GM21447 (cell line): Measurements from ENCODE around the gene REC114.
"Not testable (repeated sequence)": the region's sequence is repeated elsewhere in the genome, so short reads cannot be mapped to it uniquely, and the experiment has no call there.

Source experiments
- ATAC-seq: cut with Tn5 transposase; IDR thresholded peaks from one replicate; pipeline ENCODE4 v1.9.1; 2021; ENCODE audit not compliant: unreplicated experiment

The REC114 gene

DNA sequence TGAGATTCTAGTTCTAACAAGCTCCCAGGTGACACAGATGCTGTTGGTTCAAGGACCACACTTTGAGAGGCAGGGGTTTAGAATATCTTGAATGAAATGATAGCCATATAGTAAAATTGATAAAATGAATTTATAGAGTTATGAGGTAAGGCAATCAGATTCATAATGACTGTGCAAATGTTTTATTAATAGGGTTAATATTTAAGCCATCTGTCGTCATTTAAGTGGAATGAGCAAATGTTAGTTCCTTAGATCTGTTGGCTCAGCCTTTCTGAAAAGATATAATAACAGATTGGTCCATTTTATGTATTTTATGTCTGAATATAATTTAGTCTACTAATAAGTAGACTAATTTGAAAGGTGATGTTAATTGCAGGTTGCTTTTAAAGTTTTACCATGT lies 12.9 kb downstream of the REC114 start:
- ATAC-seq: no peak

DNA sequence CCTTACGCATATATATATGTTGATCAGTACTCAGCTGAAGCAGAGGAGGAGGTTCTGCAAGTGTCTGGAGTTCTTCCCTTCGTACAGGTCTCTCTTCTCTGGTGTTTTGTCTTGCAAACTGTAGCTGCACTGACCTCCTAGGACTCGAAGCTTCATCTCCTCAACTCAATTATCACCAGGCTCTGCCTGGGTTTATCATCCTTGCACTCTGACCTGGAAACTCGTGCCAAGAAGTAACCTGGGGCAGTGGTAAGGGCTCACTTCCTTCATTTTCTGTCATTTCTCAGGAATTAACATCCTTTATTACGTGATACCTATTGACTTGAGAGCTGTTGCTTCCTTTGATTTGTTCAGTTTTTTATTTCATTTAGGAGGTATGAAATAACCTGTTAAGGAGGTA lies 14.4 kb downstream of the REC114 start:
- no peak for ATAC-seq

GRCh38 chr15:73460662-73461061 lies 17.7 kb downstream of the REC114 start:
- ATAC-seq: no peak

DNA sequence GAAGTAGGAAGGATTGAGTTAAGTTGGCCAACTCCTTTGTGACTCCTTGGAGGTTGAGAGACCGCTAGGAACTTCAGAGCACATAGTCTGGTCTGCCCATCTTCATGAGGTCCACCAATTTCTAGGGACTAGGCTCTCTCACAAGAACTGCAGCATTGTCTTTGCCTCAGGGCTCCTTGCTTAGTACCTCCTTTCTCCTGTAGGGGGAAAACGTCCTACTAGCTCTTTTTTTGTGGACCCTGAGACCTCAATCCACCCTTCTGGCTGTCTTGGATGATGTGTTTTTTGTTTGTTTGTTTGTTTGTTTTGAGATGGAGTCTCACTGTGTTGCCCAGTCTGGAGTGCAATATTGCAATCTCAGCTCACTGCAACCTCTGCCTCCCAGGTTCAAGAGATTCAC lies 21.6 kb downstream of the REC114 start:
- ATAC-seq: no peak

DNA sequence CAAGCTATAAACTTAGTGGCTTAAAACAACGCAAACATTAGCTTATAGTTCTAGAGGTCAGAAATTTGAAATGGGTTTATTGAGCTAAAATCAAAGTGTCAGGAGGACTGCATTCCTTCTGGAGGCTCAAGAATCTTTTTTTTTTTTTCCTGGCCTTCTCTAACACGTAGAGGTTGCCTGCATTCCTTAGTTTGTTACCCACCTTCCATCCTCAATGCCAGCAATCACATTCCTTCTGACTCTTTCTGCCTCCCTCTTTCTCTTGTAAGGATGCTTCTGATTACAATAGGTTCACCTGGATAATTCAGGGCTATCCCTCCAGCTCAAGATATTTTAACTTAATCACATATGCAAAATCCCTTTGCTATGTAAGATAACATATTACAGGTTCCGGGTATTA lies 24.8 kb downstream of the REC114 start:
- no peak for ATAC-seq

GRCh38 chr15:73474785-73475184 lies 31.8 kb downstream of the REC114 start:
- ATAC-seq: no peak

DNA sequence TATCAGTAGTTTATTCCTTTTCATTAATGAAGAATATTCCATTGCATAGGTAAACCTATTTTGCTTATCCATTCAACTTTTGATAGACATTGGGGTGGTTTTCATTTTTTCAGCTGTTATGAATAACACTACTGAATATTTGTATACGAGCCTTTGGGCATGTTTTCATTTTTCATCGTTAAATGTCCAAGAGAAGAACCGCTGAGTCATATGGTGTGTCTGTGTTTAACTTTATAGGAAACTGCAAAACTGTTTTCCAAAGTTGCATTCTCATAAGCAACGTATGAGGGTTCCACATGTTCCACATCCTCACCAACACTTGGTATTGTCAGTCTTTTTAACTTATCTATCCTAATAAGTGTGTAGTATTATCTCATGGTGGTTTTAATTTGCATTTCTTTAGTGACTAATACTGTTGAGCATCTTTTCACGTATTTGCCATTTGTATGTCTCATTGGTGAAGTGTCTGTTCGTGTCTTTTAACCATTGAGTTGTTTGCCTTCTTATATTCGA lies 33.8 kb downstream of the REC114 start:
- ATAC-seq: no peak

- no peak for ATAC-seq
These were observed 37.1 kb downstream of the REC114 start for GRCh38 chr15:73480050-73480449.

DNA sequence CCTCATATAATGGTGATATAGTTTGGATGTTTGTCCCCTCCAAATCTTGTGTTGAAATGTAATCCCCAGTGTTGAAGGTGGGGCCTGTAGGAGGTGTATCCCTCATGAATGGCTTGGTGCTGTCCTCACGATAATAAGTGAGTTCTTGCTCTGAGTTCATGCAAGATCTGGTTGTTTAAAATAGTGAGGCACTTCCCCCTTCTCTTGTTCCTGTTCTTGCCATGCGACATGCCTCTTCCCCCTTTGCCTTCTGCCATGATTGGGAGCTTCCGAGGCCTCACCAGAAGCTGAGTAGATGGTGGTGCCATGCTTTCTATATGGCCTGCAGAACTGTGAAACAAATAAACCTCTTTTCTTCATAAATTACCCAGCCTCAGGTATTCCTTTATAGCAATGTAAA lies 39.2 kb downstream of the REC114 start:
- no peak for ATAC-seq

- ATAC-seq: no peak
These were observed 40.1 kb downstream of the REC114 start for GRCh38 chr15:73483053-73483452.

GRCh38 chr15:73485372-73485771 lies 42.4 kb downstream of the REC114 start:
- ATAC-seq: no peak

GRCh38 chr15:73485885-73486284 lies 42.9 kb downstream of the REC114 start:
- ATAC-seq: not testable (repeated sequence)

- ATAC-seq: no peak
These were observed 45.7 kb downstream of the REC114 start for GRCh38 chr15:73488698-73489097.

DNA sequence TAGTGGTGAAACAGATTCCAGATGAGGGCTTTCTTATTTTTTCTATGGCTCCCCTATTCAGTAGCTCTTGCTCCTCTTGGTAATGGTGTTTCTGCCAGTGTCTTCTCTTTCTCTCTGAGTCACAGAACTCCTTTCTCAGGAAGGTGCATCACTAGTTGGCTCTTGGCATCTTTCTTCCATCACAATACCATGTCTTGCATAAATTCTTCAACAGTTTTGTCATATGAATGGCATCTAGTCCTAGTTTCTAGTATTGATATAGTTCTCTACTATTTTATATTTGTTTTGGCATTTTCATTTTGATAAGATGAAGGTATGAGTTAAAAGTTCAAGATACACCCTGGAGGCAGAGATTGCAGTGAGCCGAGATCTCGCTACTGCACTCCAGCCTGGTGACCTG lies 51.0 kb downstream of the REC114 start:
- no peak for ATAC-seq

- no peak for ATAC-seq
These were observed 52.2 kb downstream of the REC114 start for GRCh38 chr15:73495181-73495580.

GRCh38 chr15:73500696-73501095 lies 57.7 kb downstream of the REC114 start:
- no peak for ATAC-seq

DNA sequence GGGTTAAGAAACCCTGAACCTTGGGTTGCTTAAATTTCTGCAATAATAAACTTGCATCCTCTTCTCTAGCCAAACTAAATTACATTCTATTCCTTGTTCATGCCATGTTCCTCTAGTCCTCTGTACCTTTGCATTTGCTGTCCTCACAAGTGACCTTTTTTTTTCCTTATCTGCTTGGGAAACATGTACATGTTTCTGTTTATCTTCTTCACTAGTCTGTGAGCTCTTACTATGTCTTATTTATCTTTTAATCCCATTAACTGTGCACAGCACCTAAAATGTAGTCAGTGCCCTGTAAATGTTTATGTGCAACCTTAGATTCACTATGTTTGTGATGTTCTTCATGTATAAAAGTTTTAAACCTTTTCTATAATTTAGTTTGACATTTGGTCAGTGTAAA lies 61.9 kb downstream of the REC114 start:
- no peak for ATAC-seq

DNA sequence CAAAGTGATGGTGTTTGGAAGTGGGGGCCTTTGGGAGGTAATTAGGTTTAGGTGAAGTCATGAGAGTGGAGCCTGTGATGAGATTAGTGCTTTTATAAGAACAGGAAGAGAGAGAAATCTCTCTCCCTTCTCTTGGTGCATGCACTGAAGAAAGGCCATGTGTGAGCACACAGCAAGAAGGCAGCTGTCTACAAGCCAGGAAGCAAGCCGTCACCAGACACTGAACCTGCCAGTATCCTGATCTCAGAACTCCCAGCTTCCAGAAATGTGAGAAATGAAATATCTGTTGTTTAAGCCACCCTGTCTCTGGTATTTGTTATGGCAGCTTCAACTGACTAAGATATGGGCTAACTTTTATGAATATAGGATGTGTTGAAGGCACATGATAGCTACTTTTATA lies 72.6 kb downstream of the REC114 start:
- ATAC-seq: no peak

DNA sequence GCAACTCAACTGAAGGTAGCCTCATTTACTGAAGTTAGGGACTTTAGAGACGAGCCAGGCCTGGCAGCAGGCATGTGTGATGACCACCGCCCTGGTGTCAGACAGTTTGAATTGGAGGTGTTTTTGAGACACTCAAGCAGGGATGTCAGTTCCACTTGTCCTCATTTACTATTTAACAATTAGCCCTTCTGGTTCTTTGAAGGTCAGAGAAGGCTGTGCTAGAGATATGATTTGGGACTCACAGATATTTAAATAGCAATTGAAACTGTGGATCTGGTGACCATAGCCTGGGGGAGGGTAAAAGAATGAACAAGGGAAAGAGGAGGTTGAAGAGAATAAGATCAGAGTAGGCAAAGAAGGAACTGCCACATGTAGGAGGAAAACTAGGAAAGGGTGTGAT lies 74.6 kb downstream of the REC114 start:
- no peak for ATAC-seq

DNA sequence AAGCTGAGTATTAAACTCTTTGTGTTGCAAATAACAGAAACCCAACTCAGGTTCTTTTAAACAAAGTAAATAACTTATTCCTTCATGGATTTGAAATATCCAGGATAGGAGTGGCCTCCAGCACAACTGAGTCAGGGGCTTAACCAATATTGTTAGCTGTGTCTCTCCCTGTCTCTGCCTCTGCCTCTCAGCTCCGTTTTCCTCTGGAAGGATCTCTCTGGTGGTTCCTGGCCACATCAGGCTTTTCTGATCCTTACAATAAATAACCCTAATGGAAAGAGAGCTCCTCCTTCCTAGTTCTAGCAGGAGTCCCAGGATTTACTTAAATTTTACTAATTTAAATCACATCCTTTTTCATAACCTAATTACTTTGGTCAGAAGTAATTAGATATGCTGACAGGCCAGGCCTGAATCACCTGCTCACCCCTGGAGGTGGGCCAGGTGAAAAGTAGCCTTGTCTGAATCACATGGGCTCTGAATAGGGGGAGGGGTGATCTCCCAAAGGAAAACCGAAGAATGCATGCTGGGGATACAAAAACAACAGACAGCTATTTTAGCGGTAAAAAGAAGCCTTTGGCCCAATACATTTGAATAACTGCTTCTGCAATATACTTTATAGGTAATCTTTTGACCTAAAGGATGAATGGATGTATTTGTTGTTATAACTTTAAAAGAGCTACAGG lies 75.4 kb downstream of the REC114 start:
- ATAC-seq: no peak

GRCh38 chr15:73518876-73519733 lies 76.1 kb downstream of the REC114 start:
- no peak for ATAC-seq

GRCh38 chr15:73522011-73522410 lies 79.0 kb downstream of the REC114 start:
- no peak for ATAC-seq
